Astrocyte (in vitro differentiated cells and primary cell): ENCODE data around the gene KRT37.
"Not testable (repeated sequence)": the region's sequence is repeated elsewhere in the genome, so short reads cannot be mapped to it uniquely, and the experiment has no call there.

ENCODE experiments used
- EZH2 ChIP-seq: IDR thresholded peaks from 2 replicates; pipeline ENCODE4 v1.6.1; 2012; ENCODE audit warnings: mild to moderate bottlenecking, low read length, inconsistent platforms; ENCODE audit not compliant: insufficient read depth
- TF ChIP-seq, protein P1 (sequence below): IDR thresholded peaks from 2 replicates; pipeline ENCODE4 v1.5.1; 2011; ENCODE audit warnings: low read depth, mild to moderate bottlenecking, inconsistent platforms, low read length, moderate library complexity; ENCODE audit not compliant: insufficient read depth

GRCh38 chr17:41430376-41430775 lies 6.0 kb upstream of the KRT37 start:
- TF ChIP-seq, protein P1, sequence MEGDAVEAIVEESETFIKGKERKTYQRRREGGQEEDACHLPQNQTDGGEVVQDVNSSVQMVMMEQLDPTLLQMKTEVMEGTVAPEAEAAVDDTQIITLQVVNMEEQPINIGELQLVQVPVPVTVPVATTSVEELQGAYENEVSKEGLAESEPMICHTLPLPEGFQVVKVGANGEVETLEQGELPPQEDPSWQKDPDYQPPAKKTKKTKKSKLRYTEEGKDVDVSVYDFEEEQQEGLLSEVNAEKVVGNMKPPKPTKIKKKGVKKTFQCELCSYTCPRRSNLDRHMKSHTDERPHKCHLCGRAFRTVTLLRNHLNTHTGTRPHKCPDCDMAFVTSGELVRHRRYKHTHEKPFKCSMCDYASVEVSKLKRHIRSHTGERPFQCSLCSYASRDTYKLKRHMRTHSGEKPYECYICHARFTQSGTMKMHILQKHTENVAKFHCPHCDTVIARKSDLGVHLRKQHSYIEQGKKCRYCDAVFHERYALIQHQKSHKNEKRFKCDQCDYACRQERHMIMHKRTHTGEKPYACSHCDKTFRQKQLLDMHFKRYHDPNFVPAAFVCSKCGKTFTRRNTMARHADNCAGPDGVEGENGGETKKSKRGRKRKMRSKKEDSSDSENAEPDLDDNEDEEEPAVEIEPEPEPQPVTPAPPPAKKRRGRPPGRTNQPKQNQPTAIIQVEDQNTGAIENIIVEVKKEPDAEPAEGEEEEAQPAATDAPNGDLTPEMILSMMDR: not testable (repeated sequence)
- not testable (repeated sequence) for TF ChIP-seq EZH2
